ENCODE measurements around the gene E2F4. TPM values are rescaled to one million over a fixed set of nuclear protein-coding genes. Genes with fewer than 3 reads are reported as not detected.

E2F4 gene
- total and polyA plus RNA-seq, 2 experiments from 2014 or later = 67.0 to 135 TPM

- no peak within 1 kb of the TSS for H3K4me2 ChIP-seq
- peaks cover 33% of the 10 kb centered on the region for H3K4me1 Mint-ChIP-seq
- peaks cover 17% of the 10 kb centered on the region for H3K27me3 ChIP-seq (ENCODE audit: insufficient read depth)
- 0 out of 2 replicates have a peak, but pooled peaks cover 6% of the 10 kb centered on the region for H3F3A ChIP-seq (replicated peaks; ENCODE audit: low read depth)
- H3K9me2 ChIP-seq (ENCODE audit: insufficient read depth) = no peaks in the 10 kb centered on the region
- H2AFZ ChIP-seq = no peak within 1 kb of the TSS
- H3K4me3 ChIP-seq = no peak within 1 kb of the TSS
- no peak within 1 kb of the TSS for H3K27ac ChIP-seq (ENCODE audit: low read depth)
- H3K9me3 Mint-ChIP-seq = no peaks in the 10 kb centered on the region; the same call in 2 of the 3 replicates
- DNase-seq (ENCODE audit: low spot score) (peak; percentile 42), ATAC-seq (no peak)
- H3K36me3 ChIP-seq (ENCODE audit: insufficient read depth) = 0 out of 2 replicates have a peak, but pooled peaks cover 2% of the 10 kb centered on the region
- peaks cover 13% of the 10 kb centered on the region; the same call in 1 of the 2 replicates for H3K4me1 ChIP-seq (ENCODE audit: insufficient read depth)
- peaks cover 24% of the 10 kb centered on the region for H3K27me3 Mint-ChIP-seq (ENCODE audit: insufficient read depth, low read depth, poor library complexity)
- peaks cover 21% of the 10 kb centered on the region for H3K79me2 ChIP-seq (replicated peaks; ENCODE audit: insufficient read depth)
- H3K36me3 Mint-ChIP-seq (ENCODE audit: low read depth) = peaks cover 18% of the 10 kb centered on the region
- peak within 1 kb of the TSS; percentile 58; the same call in 2 of the 3 replicates for H3K4me3 Mint-ChIP-seq
- TF ChIP-seq ZNF462 (CRISPR knock-in tag; IDR thresholded peaks at IDR 0.05) = no peak
- no peak for TF ChIP-seq JUNB (IDR thresholded peaks at IDR 0.05; ENCODE audit: unreplicated experiment)
- TF ChIP-seq, protein P1, sequence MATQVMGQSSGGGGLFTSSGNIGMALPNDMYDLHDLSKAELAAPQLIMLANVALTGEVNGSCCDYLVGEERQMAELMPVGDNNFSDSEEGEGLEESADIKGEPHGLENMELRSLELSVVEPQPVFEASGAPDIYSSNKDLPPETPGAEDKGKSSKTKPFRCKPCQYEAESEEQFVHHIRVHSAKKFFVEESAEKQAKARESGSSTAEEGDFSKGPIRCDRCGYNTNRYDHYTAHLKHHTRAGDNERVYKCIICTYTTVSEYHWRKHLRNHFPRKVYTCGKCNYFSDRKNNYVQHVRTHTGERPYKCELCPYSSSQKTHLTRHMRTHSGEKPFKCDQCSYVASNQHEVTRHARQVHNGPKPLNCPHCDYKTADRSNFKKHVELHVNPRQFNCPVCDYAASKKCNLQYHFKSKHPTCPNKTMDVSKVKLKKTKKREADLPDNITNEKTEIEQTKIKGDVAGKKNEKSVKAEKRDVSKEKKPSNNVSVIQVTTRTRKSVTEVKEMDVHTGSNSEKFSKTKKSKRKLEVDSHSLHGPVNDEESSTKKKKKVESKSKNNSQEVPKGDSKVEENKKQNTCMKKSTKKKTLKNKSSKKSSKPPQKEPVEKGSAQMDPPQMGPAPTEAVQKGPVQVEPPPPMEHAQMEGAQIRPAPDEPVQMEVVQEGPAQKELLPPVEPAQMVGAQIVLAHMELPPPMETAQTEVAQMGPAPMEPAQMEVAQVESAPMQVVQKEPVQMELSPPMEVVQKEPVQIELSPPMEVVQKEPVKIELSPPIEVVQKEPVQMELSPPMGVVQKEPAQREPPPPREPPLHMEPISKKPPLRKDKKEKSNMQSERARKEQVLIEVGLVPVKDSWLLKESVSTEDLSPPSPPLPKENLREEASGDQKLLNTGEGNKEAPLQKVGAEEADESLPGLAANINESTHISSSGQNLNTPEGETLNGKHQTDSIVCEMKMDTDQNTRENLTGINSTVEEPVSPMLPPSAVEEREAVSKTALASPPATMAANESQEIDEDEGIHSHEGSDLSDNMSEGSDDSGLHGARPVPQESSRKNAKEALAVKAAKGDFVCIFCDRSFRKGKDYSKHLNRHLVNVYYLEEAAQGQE (IDR thresholded peaks at IDR 0.05; ENCODE audit: unreplicated experiment) = no peak
- TF ChIP-seq, protein P2, sequence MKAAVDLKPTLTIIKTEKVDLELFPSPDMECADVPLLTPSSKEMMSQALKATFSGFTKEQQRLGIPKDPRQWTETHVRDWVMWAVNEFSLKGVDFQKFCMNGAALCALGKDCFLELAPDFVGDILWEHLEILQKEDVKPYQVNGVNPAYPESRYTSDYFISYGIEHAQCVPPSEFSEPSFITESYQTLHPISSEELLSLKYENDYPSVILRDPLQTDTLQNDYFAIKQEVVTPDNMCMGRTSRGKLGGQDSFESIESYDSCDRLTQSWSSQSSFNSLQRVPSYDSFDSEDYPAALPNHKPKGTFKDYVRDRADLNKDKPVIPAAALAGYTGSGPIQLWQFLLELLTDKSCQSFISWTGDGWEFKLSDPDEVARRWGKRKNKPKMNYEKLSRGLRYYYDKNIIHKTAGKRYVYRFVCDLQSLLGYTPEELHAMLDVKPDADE (IDR thresholded peaks at IDR 0.05) = no peak
- TF ChIP-seq NANOG (IDR thresholded peaks at IDR 0.05; ENCODE audit: borderline replicate concordance) = no peak
- TF ChIP-seq ZNF331 (CRISPR knock-in tag; IDR thresholded peaks at IDR 0.05; ENCODE audit: low read depth) = no peak
- no peak for TF ChIP-seq STAT1 (IDR thresholded peaks at IDR 0.05; ENCODE audit: unreplicated experiment)
- TF ChIP-seq EZH2 (IDR thresholded peaks at IDR 0.05; ENCODE audit: low read depth, unreplicated experiment) = no peak
- TF ChIP-seq CREB1 (CRISPR knock-in tag; IDR thresholded peaks at IDR 0.05; ENCODE audit: low read depth) = no peak
- TF ChIP-seq, protein P3, sequence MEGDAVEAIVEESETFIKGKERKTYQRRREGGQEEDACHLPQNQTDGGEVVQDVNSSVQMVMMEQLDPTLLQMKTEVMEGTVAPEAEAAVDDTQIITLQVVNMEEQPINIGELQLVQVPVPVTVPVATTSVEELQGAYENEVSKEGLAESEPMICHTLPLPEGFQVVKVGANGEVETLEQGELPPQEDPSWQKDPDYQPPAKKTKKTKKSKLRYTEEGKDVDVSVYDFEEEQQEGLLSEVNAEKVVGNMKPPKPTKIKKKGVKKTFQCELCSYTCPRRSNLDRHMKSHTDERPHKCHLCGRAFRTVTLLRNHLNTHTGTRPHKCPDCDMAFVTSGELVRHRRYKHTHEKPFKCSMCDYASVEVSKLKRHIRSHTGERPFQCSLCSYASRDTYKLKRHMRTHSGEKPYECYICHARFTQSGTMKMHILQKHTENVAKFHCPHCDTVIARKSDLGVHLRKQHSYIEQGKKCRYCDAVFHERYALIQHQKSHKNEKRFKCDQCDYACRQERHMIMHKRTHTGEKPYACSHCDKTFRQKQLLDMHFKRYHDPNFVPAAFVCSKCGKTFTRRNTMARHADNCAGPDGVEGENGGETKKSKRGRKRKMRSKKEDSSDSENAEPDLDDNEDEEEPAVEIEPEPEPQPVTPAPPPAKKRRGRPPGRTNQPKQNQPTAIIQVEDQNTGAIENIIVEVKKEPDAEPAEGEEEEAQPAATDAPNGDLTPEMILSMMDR (conservative IDR thresholded peaks at IDR 0.05; ENCODE audit: low read depth in 2 of 2) = no peak
- TF ChIP-seq POLR2AphosphoS5 (IDR thresholded peaks at IDR 0.05; ENCODE audit: low read depth) = no peak
- TF ChIP-seq EZH2phosphoT487 (IDR thresholded peaks at IDR 0.05; ENCODE audit: unreplicated experiment) = no peak
- peaks cover 15% of the 10 kb centered on the region for H4K20me1 ChIP-seq (replicated peaks; ENCODE audit: insufficient read depth)
- no peak within 1 kb of the TSS; the same call in 1 of the 2 replicates for H3K27ac Mint-ChIP-seq
These were observed 1.9 kb upstream of the E2F4 start, which contains the start of gene EXOC3L1 for GRCh38 chr16:67190041-67190440. EXOC3L1 (minus strand) TSS chr16:67190136; CDS start chr16:67189676, 460 bp downstream.
